Left renal pelvis (tissue), 4 donors: ENCODE data around the gene COG7. TPM values are rescaled to one million over a fixed set of nuclear protein-coding genes. Genes with fewer than 3 reads are reported as not detected.
A peak's percentile ranks its signal among the peaks of the same experiment; 100 is the strongest.
"Not testable (repeated sequence)": the region's sequence is repeated elsewhere in the genome, so short reads cannot be mapped to it uniquely, and the experiment has no call there.

Experiments
- DNase-seq, 4 donors: peaks; one replicate each; pipeline ENCODE4 v3.0.0-alpha.2; 2013; ENCODE audit warnings: low read depth in 4 of 4, low spot score in 3 of 4
- polyA plus RNA-seq, 4 donors: library from polyadenylated mRNA; unstranded; fragments of 120-200 nt; gene quantifications; one replicate each; pipeline ENCODE4 v1.2.1, GENCODE V29; 2013; ENCODE audit not compliant: insufficient read length in 4 of 4

The COG7 gene
- polyA plus RNA-seq, 4 donors = 21.9 to 41.3 (median 24.0) TPM

DNA sequence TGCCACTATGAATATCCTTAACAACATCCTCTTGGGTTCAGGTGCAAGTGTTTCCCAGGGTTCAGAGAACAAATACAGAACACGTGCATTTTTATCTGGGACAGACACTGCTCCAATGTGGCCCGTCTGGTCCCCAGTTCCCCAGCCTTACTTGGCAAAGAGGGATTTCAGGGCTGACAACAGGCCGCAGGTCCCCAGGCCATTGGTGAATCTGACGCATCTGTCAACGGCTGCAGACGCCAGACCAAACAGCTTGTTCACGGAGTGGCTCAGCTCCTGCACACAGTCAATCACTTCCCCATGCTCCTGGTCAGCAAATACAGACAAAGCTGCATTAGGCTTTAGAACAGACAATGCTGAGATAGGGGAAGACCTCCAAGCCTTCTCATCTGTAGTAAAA is 36.2 kb downstream of the COG7 start:
- DNase-seq = no peak

DNA sequence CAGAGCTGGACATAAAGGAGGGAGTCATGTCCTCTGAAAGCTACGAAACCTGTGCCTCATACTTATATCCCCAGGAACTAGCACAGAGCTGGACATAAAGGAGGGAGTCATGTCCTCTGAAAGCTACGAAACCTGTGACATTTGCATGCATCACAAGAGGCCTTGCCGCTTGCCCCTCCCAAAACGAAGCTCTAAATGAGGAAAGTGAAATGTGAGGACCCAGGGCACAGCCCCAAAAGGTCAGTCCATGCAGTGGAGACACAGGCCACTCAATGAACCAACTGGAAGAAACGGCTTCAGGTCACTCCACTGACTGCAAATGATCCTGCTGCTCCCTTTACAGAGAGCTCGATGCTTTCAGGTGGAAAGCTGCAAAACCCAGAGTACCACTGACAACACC is 38.3 kb downstream of the COG7 start:
- DNase-seq = no peak

DNA sequence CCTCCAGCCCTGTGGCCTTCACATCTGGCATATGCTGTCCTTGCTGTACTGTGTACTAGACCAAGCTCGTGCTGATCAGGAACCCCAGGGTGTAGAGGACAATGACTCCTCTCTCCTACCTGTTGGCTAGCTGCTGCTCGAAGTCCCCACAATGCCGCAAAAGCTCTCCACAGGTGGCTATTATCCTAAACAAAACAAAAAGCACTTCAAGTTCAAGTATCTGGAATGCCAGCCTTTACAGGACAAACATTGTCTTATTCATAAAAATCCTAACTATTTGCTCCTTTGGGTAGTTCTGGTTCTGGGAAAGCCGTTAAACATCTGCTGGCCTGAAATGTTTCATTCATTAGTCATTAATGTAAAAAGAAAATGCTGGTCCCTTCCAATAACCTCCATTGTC is 42.8 kb downstream of the COG7 start:
- no peak for DNase-seq

DNA sequence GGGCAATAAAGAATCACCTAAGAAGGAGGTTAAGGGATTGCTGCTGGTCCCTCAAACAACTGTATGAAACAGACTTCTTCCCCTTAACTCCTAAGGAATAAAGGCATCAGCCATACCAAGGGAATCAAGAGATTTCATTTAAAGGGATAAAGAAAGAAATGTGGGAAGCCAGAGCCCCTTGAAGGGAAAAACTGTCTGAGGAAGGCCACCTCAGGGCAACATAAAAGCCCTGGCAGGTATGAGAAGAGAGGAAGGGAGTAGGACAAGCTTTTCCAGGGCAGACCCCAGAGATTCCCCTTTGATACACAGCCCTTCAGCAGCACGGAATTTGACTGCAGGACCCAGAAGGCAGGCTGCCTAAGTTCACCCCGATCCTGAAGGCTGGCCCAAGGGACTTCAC is 43.5 kb downstream of the COG7 start:
- DNase-seq = no peak

DNA sequence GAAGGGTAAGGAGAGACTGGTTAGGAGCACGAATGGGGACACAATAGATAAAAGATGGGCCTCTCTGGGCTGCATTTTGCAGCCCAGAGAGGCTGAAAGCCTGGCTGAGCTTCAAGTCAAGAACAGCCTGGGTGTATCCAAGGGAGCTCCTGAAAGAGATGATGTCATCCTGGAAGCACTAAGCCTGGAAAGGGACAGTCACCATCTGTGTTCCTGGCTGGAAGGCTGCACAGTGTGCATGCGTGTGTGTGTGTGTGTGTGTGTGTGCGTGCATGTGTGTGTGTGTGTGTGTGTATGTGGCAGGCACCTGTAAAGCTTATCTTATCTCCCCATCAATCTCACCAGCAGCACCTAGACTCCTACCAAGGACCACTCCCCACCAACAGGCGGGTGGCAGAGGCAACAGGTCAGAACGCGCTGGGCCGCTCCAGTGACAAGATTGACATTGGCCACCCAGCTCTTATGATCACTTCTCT is 44.1 kb downstream of the COG7 start:
- no peak for DNase-seq

DNA sequence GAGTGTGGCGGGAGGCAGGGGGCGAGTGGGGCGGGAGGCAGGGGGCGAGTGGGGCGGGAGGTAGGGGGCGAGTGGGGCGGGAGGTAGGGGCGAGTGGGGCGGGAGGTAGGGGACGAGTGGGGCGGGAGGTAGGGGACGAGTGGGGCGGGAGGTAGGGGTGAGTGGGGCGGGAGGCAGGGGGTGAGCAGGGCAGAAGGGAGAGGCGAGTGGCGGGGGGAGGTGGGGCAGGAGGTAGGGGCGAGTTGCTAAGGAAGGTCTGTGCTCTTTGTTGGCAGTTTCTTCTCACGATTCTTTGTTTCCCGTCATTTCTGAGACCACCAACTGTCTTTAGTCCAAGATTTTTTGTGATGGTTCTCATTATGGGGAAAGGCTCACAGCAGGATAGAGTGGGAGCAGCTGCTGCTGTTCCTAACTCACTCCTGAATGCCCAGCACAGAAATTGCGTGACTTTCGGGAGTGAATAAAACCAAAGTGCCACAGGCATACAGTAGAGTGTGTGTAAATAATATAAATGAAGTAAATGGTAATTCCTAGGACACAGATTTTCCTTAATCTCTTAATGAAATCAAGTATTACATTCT is 44.7 kb downstream of the COG7 start:
- DNase-seq = no peak

DNA sequence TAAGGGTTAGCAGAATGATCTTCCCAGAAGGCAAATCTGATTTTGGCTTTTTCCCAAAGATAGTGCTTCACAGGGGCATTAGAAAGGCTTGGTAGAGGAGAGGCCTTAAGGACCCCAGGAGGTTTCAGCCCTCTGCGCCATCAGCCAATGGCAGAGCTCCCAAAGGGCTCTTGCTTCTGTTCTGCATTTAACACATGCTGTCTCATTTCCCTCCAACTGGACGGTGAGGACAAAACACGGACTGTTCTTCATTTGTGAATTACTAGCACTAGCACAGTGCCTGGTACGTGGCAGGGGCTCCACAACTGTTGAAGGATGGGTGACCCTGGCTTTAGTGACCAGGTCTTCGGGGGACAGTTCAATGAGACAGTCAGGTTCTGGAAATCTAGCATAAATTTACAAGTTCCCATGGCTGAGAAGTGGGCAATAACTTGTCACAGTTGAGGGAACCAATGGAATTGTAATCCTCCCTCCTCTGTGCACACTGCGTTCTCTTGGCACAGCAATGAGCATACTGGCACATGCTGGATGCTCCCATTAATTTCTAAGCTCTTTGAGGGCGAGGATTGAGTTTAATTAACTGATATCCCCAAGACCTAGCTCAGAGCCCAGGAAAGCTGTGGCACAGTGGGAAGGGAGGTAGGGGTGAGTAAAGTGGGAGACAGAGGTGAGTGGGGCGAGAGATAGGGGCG is 45.4 kb downstream of the COG7 start:
- no peak for DNase-seq

DNA sequence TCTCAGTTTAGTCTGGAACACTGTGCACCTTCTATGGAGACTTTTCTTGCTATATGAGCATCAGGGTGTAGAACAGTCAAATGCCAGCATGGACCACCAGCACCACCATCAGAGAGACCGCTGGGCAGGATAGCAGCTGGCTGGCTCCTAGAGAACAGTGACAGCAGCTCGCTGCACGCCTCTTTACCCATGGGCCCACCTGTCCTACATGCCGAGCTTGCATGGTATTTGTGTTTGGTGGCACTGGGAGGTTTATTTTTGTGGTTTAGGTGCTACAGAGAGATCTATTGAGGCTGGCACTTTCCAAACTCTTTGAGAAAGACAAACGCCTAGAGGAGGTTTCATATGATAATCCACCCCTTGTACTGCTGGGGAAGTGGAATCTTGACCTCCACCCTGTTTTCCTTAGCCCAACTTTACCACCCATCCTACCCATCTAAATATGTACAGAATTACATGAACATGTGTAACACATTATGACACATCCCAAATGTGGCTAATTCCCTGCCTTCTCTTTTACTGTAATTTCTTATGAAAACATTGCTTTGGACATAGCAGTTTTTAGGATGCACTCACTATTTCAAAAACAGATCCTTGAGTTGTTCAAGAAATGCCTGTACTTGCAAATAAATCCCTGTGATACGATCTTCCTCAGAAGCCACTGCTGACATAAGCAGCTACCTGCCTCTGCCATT is 46.3 kb downstream of the COG7 start:
- no peak for DNase-seq

DNA sequence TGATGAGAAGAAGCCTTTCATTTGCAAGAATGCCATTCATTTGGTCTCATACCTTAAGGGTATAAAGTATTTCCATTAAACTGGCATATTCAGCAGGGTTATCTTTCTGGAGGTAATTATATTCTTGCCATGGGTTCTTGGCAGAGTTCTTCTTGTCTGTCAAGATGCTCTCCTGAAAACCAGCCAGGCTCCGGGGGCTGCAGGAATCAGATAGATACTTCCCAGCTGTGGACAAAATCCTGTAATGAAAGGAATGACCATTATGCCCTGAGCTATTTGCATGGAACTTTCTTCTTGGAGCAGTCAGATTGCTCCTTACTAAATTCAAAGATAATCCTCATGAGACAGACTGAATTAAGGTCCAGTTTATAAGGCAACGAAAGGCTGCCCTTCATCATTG is 47.0 kb downstream of the COG7 start:
- DNase-seq = no peak

DNA sequence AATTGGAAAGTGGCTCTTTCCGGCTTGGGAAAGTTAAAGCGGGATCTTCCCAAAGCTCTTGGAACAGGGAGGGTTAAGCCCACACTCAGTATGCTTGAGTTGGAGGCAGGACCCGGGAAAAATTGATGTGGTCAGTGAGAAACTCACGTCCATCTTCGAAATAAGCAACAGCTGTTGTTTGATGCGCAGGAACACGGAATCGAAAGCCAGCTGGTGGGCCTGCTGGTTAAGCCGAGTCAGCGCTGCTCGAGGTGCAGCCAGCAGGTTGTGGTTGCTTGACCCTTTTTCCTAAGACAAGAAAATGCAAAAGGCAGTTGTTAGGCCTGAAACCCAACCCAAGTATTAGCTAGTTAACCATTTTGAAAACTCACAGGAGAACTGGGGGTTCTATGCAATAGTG is 49.4 kb downstream of the COG7 start:
- DNase-seq = no peak

DNA sequence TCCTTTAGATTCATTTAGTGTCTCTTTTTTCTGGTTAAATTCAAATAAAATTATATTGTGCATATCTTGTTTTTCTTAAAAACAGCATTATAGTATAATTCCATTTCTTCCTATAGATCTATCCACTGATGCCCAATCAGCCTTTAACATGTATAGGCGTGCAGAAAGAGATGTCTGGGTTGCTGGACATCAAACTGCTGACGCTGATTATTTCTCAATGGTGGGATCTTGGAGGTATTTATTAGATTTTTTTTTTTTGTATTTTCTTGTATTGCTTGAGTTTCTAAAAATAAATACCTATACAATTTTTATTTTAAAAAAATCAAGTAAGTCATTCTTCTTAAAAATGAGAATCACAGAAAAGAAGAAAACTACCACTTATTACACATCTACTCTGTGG is 50.9 kb downstream of the COG7 start:
- DNase-seq = no peak

DNA sequence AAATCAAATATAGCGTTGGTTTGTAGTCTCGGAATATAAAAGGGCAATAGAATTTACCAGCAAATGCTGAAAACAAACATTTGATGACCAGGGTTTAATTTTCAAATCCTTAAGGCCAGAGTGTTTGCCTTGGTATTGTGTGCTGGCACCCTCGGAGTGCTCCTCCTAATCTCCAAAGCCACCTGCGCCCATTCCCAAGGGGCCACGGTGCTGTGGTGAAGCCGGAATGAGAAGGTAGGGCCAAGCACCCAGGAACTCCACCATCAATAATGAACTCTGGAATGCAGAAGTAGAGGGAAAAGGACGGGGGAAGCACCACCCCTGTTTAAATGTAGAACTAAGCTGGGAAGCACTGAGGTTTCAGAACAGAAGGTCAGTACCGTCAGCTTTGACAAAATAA is 51.9 kb downstream of the COG7 start:
- DNase-seq = no peak

DNA sequence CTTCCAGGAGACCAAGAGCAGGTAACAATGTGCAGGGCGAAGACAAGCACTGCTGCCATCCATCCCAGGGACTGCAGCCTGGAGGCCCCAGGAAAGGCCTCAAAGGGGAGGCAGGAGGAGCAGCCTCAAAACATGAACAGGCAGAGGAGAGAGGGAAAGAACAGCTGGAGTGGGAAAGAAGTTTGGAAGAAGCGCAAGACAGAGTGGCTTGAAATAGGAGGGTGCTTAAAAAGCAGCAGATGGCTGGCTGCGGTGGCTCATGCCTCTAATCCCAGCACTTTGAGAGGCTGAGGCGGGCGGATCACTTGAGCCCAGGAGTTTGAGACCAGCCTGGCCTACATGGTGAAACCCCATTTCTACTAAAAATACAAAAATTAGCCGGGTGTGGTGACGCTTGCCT is 52.5 kb downstream of the COG7 start:
- not testable (repeated sequence) for DNase-seq

DNA sequence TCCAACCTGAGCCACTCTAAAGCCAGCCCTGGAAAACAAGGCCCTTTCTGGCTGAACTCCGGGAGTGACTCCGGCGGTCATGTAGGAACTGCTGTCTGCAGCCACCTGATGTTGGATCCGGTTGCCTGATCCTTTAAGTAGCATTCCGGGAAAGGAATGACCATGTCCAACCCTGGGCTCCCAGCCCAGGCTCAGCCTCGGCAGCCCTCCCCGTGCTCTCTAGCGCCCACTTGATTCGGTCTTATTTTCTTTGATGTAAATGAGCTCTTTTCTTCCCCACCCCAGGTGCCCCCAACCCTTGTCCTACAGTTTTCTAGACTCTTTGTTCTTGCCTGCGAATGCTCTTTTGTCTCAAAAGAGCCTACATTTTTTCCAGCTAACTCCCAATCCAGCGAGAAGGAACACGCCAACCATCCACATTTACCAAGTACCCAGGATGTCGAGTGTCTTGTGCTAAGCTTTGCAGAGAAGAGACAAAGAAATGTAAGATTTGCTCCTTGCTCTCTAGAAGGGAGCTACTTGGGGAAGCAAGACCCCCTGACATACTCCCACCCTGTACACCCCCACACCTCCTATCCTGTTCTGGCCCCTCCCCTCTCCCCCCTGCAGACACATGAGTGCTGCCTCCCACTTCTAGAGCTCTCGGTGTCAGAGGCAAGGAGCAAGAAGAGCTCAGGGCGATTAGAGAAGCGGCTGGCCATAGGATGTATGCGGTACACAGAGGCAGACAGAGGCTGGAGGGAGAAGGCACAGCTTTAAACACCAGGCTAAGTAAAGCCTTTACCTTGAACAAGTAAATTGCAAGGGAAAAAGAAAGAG is 53.8 kb downstream of the COG7 start:
- peak in 2 of 4 donors; percentile 27 to 46 for DNase-seq

DNA sequence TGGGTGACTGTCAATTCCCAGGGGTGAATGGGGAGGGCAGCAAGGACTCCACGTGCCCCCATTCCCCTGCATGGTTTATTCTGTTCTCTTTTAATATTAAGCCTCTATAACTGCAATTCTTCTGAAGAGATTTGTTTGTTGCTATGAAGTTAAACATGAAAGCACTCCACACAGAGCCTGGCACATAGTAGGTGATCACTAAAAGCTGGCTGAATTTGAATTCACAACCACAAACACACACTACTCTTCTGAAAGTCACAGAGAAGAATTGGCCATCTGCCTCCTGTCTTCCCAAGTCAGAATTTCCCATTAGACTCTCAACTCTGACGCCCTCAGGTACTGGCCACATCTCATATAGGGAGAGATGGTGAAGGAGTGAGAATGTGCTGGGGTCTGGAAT is 55.5 kb downstream of the COG7 start:
- DNase-seq = no peak

DNA sequence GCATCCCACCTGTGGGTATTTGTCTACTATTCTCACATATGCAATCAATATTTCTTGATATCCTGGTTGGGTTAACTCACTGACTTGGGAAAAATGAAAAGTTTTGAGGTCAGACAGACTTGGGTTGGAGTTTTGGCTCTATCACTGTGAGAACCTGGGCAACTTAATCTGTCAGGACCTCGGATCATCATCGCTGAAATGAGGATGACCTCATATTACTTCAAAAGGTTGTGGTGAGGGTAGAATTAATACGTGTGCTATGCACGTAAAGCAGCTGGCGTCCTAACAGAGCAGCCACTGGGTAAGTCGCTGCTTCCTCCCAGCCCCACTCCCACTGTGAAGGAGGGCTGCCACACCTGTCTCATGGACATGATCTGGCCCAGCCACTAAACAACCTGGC is 57.3 kb downstream of the COG7 start:
- DNase-seq = no peak

DNA sequence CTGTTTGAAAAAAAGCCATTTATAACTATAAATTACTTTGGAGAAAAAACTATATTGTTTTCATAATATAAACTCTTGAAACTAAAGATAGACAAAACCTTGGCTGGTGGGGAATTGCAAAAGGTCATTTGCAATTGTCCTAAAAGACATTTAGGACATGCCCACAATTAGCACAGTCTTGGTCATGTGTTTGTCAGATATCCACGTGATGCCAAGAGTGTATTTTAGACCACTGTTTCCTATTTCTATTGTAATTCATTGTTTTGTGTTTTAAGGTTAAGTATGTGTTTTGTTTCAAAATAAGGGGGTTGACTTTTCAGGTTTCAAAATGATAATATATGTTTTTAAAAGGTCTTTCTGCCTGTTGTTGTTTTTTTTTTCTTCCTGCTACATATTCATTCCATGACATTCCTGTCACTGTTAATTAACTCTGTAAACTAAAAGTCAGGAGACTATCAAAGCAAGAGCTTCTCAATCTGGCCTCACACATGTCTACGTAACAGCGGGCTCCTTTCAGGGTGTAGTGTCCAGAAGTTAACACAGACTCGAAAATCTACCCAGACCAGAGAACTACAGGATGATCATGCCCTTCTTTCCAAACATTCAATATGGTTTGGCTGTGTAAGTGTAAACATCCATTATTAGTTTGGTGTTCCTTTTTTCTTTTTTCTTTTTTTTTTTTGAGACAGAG is 58.7 kb downstream of the COG7 start:
- DNase-seq = no peak

DNA sequence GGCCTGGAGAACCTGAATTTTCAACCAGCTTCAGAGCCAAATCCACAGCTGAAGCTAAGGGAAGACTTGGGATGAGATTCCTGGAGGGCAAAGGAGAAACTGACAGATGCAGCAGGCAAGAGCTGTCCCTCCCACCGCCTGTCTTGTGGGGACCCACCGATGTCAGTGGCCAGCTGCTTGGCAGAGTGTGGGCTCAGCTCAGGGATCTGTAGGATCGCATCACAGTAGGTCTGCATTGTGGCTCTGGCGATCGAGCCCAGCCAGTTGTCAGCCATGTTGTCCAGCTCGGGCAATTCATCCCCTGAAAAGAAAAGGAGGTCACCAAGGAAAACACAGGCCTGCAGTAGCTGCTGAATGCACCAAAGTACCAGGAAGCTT is 60.8 kb downstream of the COG7 start:
- DNase-seq = no peak

DNA sequence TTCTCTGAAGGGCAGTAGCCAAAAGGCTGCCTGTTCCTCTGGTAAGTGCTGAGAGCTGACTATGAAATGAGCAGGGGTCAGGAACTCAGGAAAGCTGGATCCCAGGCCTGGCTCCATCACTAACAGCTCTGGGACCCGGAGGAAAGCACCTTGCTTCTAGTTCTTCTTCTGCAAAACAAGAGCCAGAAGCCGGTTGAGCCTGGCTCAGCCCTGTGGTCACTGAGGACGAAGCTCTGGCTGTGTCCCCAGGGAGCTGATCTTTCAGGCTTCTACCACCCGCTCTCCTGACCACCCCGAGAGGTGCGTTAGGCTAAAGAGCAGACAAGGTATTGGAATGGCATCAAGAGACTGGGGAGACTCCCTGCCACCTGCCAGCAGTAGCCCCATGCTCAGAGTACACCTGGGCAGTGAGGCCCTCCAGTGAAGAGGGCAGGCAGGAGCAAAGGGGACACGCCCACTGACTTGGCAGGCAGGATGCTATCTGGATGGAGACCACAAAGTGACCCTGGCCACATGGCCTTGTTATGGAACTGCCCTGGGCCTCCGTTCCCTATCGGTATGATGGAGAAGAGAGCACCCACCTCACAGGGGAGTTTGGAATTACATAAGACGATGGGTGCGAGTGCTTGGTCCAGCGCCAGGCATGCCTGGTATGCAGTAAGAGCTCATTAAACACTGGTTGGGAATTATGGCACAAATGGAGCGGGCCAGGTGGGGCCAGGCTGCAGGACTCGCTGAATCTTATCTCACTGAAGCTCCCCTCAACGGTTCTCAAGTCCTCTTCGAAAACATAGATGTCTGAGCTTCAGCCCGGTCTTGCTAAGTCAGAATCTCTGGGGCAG is 61.4 kb downstream of the COG7 start:
- DNase-seq = no peak

DNA sequence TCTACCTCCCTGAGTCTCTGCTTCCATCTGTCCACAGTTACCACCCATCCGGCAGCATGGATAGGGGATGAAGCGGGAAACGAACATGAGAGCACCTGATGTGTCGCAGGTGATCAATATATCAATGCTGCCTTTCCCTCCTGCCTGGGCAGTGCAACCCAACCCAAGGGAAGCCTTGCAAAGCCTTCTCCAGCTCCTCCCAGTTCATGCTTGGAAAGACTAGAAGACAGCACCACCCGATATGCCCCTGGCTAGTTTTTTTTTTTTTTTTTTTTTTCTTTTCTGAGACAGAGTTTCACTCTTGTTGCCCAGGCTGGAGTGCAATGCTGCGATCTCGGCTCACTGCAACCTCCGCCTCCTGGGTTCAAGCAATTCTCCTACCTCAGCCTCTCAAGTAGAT is 63.1 kb downstream of the COG7 start:
- not testable (repeated sequence) for DNase-seq
